Endothelial cell of umbilical vein (primary cell): ENCODE data around the gene PPFIA2. TPM values are rescaled to one million over a fixed set of nuclear protein-coding genes. Genes with fewer than 3 reads are reported as not detected.

ENCODE experiments used
- BruUV-seq: library from RNA; stranded (reverse); fragments of 400-500 nt; replicated peaks from 2 replicates; lab custom pipeline; 2021; lab: Mats Ljungman, UMichigan
- CTCF ChIA-PET: fragments of 300-600, 350-600 bp; sonication (Branson Sonifier 250); formaldehyde crosslinking; loops from one replicate; lab custom pipeline; 2021; ENCODE audit warnings: antibody characterized with exemption, inconsistent platforms; lab: Charles Lee
- POLR2A ChIA-PET: fragments of 300-600, 350-600 bp; sonication (Branson Sonifier 250); formaldehyde crosslinking; loops from one replicate; lab custom pipeline; 2021; ENCODE audit warnings: antibody characterized with exemption, inconsistent platforms; lab: Charles Lee
- DNase-seq: peaks from one replicate; pipeline ENCODE4 v3.0.0-alpha.2; 2011; ENCODE audit warnings: low read depth, low spot score
- FAIRE-seq: peaks from 2 replicates; lab custom pipeline; 2011; peaks lifted over from hg19 to GRCh38; lab: Jason Lieb, UNC
- H2AFZ ChIP-seq: 2 replicates; pipeline ENCODE4 v1.6.0; 2012; ENCODE audit warnings: low read depth, low read length, control low read depth, inconsistent platforms
- H3K27ac ChIP-seq: 2 replicates; pipeline ENCODE4 v1.5.1; 2011; ENCODE audit warnings: low read depth, mild to moderate bottlenecking, control low read depth, low read length, moderate library complexity; ENCODE audit not compliant: insufficient read depth
- H3K27me3 ChIP-seq, 2 experiments: 2 replicates each; pipeline versions ENCODE4 v1.6.0 to v1.6.1; 2011; ENCODE audit warnings: low read length in 2 of 2, mixed read lengths in 1 of 2; ENCODE audit not compliant: control insufficient read depth in 2 of 2, insufficient read depth in 2 of 2
- H3K36me3 ChIP-seq, 2 experiments: 2 replicates in 1 of 2; 3 replicates in 1 of 2; pipeline ENCODE4 v1.5.1; 2011; ENCODE audit warnings: low read length in 2 of 2, mild to moderate bottlenecking in 1 of 2, moderate library complexity in 1 of 2; ENCODE audit not compliant: control insufficient read depth in 2 of 2, insufficient read depth in 2 of 2; ENCODE audit errors: extremely low read depth in 1 of 2
- H3K4me1 ChIP-seq: 3 replicates; pipeline ENCODE4 v1.5.1; 2011; ENCODE audit warnings: mild to moderate bottlenecking, low read length; ENCODE audit not compliant: control insufficient read depth, insufficient read depth; ENCODE audit errors: extremely low read depth
- H3K4me2 ChIP-seq: 2 replicates; pipeline ENCODE4 v1.6.1; 2011; ENCODE audit warnings: low read length, control low read depth, mixed read lengths; ENCODE audit not compliant: insufficient read depth
- H3K4me3 ChIP-seq, 3 experiments: fragments of 200-600 bp in 1 of 3; sonication (generic), shearing (Covaris generic) in 1 of 3; replicated peaks in 1 of 3; 2 replicates each; pipeline ENCODE4 v1.5.1; 2011 to 2016; ENCODE audit warnings: control low read depth in 3 of 3, low read length in 3 of 3, mild to moderate bottlenecking in 2 of 3, inconsistent platforms in 1 of 3, low read depth in 1 of 3, moderate library complexity in 1 of 3; ENCODE audit not compliant: insufficient read depth in 1 of 3
- H3K79me2 ChIP-seq: 2 replicates; pipeline ENCODE4 v1.6.0; 2012; ENCODE audit warnings: low read length, inconsistent platforms; ENCODE audit not compliant: control insufficient read depth, insufficient read depth
- H3K9ac ChIP-seq: replicated peaks from 2 replicates; pipeline ENCODE3; 2011; ENCODE audit warnings: low read length, control low read depth; ENCODE audit not compliant: insufficient read depth; ENCODE audit errors: extremely low read depth
- H3K9me1 ChIP-seq: replicated peaks from 3 replicates; pipeline ENCODE4 v1.6.0; 2011; ENCODE audit warnings: mild to moderate bottlenecking, low read length; ENCODE audit not compliant: control insufficient read depth, insufficient read depth; ENCODE audit errors: extremely low read depth
- H3K9me3 ChIP-seq: replicated peaks from 2 replicates; pipeline ENCODE4 v1.5.1; 2012; ENCODE audit warnings: low read length, inconsistent platforms; ENCODE audit not compliant: control insufficient read depth, insufficient read depth
- H4K20me1 ChIP-seq: replicated peaks from 2 replicates; pipeline ENCODE3; 2011; ENCODE audit warnings: mild to moderate bottlenecking, low read length; ENCODE audit not compliant: control insufficient read depth, insufficient read depth; ENCODE audit errors: extremely low read depth
- CTCF ChIP-seq, 2 donors: IDR thresholded peaks; 1 replicate in 1 of 2; 2 replicates in 1 of 2; pipeline ENCODE4 v1.5.1; 2011; ENCODE audit warnings: low read length in 2 of 2, mild to moderate bottlenecking in 2 of 2, moderate library complexity in 2 of 2, control low read depth in 1 of 2, inconsistent platforms in 1 of 2, low read depth in 1 of 2; ENCODE audit not compliant: insufficient read depth in 1 of 2; ENCODE audit errors: extremely low read depth in 1 of 2
- EZH2 ChIP-seq: IDR thresholded peaks from 2 replicates; pipeline ENCODE4 v1.6.1; 2012; ENCODE audit warnings: borderline replicate concordance, low read depth, mild to moderate bottlenecking, moderate library complexity, low read length, inconsistent platforms; ENCODE audit not compliant: severe bottlenecking
- FOS ChIP-seq: IDR thresholded peaks from 2 replicates; pipeline ENCODE4 v1.6.1; 2011; ENCODE audit warnings: mild to moderate bottlenecking, low read length, moderate library complexity, borderline replicate concordance; ENCODE audit not compliant: insufficient read depth
- GATA2 ChIP-seq: IDR thresholded peaks from 2 replicates; pipeline ENCODE4 v1.7.0; 2011; ENCODE audit warnings: low read depth, mild to moderate bottlenecking, moderate library complexity, mixed read lengths, low read length; ENCODE audit not compliant: insufficient read length, insufficient read depth
- JUN ChIP-seq: IDR thresholded peaks from 2 replicates; pipeline ENCODE4 v1.6.1; 2011; ENCODE audit warnings: borderline replicate concordance, low read depth; ENCODE audit not compliant: insufficient read length, insufficient read depth
- MAX ChIP-seq: IDR thresholded peaks from 2 replicates; pipeline ENCODE4 v1.6.1; 2011; ENCODE audit not compliant: insufficient read depth, insufficient read length
- MYC ChIP-seq: IDR thresholded peaks from one replicate; pipeline ENCODE4 v1.6.1; 2011; ENCODE audit warnings: mild to moderate bottlenecking, low read depth, low read length
- POLR2A ChIP-seq: IDR thresholded peaks from 2 replicates; pipeline ENCODE4 v1.6.1; 2012; ENCODE audit warnings: low read depth, mild to moderate bottlenecking, control low read depth, low read length
- POLR2AphosphoS5 ChIP-seq: IDR thresholded peaks from 2 replicates; pipeline ENCODE4 v1.6.1; 2012; ENCODE audit warnings: low read depth, mild to moderate bottlenecking, control low read depth, low read length, moderate library complexity; ENCODE audit not compliant: insufficient read depth
- dilution Hi-C: fragments of 300-500 bp; cut with MboI; formaldehyde crosslinking; loops from one replicate; pipeline ENCODE4 v1.15.0; 2019; ENCODE audit warnings: low sequenced_read_pairs; ENCODE audit not compliant: extremely low pct_ligation_motif_present
- intact Hi-C: fragments of 100-400 bp; cut with micrococcal nuclease; formaldehyde crosslinking; loops from one replicate; pipeline ENCODE4 v1.10.0; 2022
- polyA plus RNA-seq, 4 experiments: library from polyadenylated mRNA; depleted of rRNA in 3 of 4; stranded (reverse) in 3 of 4; unstranded in 1 of 4; fragments of >200 nt; gene quantifications; 2 replicates each; pipeline versions ENCODE4 v1.2.1 to v1.2.3, GENCODE V29; 2011 to 2012; ENCODE audit warnings: missing spikeins in 1 of 4
- total RNA-seq: library from RNA; stranded (reverse); gene quantifications from 2 replicates; pipeline ENCODE4 v1.2.3, GENCODE V29; 2021

The PPFIA2 gene
- total and polyA plus RNA-seq, 2 donors (not counting 3 experiments of a cell fraction or from before 2014, with no cell fraction given) = not detected

- H3K9ac ChIP-seq = no peak overlapping the region
- no peaks in the 10 kb centered on the region for H3K9me3 ChIP-seq
- no peak overlapping the region for H3K4me3 ChIP-seq
- ChIA-PET POLR2A (no interaction called here), CTCF (no interaction called here)
- H3K27ac ChIP-seq = no peak overlapping the region
- no peaks in the 10 kb centered on the region for H4K20me1 ChIP-seq
- H3K4me2 ChIP-seq = no peak overlapping the region
- intact Hi-C loops (no loop called here), dilution Hi-C loops (no loop called here)
- H3K9me1 ChIP-seq = no peaks in the 10 kb centered on the region
- H3K79me2 ChIP-seq = no peaks in the 10 kb centered on the region
- FAIRE-seq (no peak), DNase-seq (no peak)
- no peaks in the 10 kb centered on the region for H3K27me3 ChIP-seq
- no peaks in the 10 kb centered on the region for H3K36me3 ChIP-seq
- TF ChIP-seq GATA2 (no peak), CTCF (IDR thresholded peaks at IDR 0.05; ENCODE audit: extremely low read depth in 1 of 2, insufficient read depth in 1 of 2, low read depth in 1 of 2, low read length in 2 of 2) (no peak), MAX (no peak), MYC (no peak), EZH2 (no peak), POLR2AphosphoS5 (no peak), JUN (no peak), POLR2A (no peak), FOS (no peak)
- H2AFZ ChIP-seq = no peak overlapping the region
- no peaks in the 10 kb centered on the region for H3K4me1 ChIP-seq
- BruUV-seq = no TSS peak
These were observed 266.9 kb downstream of the PPFIA2 start for GRCh38 chr12:81492131-81492720.
